Tibial nerve (tissue), 4 donors: ENCODE measurements around the gene VWC2. TPM values are rescaled to one million over a fixed set of nuclear protein-coding genes. Genes with fewer than 3 reads are reported as not detected.

ENCODE experiments used
- DNase-seq, 2 donors: peaks; one replicate each; pipeline ENCODE4 v3.0.0-alpha.2; 2019; ENCODE audit warnings: low spot score in 2 of 2
- H3K27ac ChIP-seq, 4 donors: fragments of 200-600 bp; sonication (generic) in 3 of 4; one replicate each; pipeline ENCODE4 v1.5.1; 2017 to 2019; ENCODE audit warnings: mild to moderate bottlenecking in 1 of 4
- H3K27me3 ChIP-seq, 2 donors: fragments of 200-600 bp; sonication (generic) in 1 of 2; one replicate each; pipeline versions ENCODE4 v1.5.1 to v1.6.0; 2017 to 2019
- H3K36me3 ChIP-seq, 3 donors: fragments of 200-600 bp; sonication (generic); one replicate each; pipeline ENCODE4 v1.5.1; 2018 to 2019
- H3K4me1 ChIP-seq, 4 donors: fragments of 200-600 bp; sonication (generic) in 3 of 4; one replicate each; pipeline ENCODE4 v1.5.1; 2017 to 2019
- H3K4me3 ChIP-seq, 4 donors: fragments of 200-600 bp; sonication (generic) in 3 of 4; one replicate each; pipeline ENCODE4 v1.5.1; 2017 to 2019; ENCODE audit warnings: mild to moderate bottlenecking in 1 of 4, moderate library complexity in 1 of 4
- H3K9me3 ChIP-seq, 4 donors: fragments of 200-600 bp; sonication (generic) in 3 of 4; one replicate each; pipeline ENCODE4 v1.5.1; 2017 to 2019
- EP300 ChIP-seq, 2 donors: sonication (generic); formaldehyde crosslinking; IDR thresholded peaks; one replicate each; pipeline ENCODE4 v1.6.1; 2017; ENCODE audit warnings: antibody characterized with exemption in 2 of 2, mild to moderate bottlenecking in 1 of 2
- POLR2A ChIP-seq, 2 donors: fragments of 450-650 bp; IDR thresholded peaks; one replicate each; pipeline ENCODE4 v1.6.1; 2017; ENCODE audit warnings: antibody characterized with exemption in 2 of 2, mild to moderate bottlenecking in 2 of 2, moderate library complexity in 2 of 2
- WGBS, 2 donors: methylation state at CpG; one replicate each; pipeline ENCODE4 v1.1.5; 2018; 5-methylcytosine and 5-hydroxymethylcytosine counted together
- total RNA-seq, 4 donors: library from RNA; depleted of rRNA; stranded (reverse); fragments of >200 nt; gene quantifications; one replicate each; pipeline ENCODE4 v1.1.0, GENCODE V29; 2016
- TF ChIP-seq, protein P1 (sequence below), 5 experiments: fragments of 200-600 bp in 3 of 5; fragments of 450-650 bp in 2 of 5; sonication (generic) in 3 of 5; IDR thresholded peaks; one replicate each; pipeline ENCODE4 v1.5.1; 2016 to 2019; ENCODE audit warnings: antibody characterized with exemption in 5 of 5, mild to moderate bottlenecking in 3 of 5, moderate library complexity in 2 of 5

The VWC2 gene
- total RNA-seq, 4 donors from 2014 or later: under 0.01 to 0.20 (median under 0.01) TPM

DNA sequence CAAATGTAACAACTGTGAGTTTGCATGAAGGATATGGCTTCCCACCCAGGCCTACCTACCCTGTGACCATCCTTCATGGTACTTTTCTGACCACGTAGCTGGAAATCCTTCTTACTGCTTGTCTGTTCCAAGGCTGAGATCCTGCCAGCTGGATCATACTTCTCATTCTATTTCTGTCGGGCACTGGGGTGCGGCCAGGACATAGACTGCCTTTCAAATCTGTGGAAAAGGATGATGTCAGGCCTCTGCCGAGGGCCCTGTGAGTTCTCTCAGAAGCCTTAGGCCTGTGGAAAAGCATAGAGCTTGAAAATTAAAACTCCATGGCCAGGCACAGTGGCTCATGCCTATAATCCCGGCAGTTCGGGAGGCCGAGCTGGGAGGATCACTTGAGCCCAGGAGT is 10.0 kb downstream of the VWC2 start:
- DNase-seq: no peak
- no peak overlapping the region for H3K4me3 ChIP-seq
- TF ChIP-seq, protein P1, sequence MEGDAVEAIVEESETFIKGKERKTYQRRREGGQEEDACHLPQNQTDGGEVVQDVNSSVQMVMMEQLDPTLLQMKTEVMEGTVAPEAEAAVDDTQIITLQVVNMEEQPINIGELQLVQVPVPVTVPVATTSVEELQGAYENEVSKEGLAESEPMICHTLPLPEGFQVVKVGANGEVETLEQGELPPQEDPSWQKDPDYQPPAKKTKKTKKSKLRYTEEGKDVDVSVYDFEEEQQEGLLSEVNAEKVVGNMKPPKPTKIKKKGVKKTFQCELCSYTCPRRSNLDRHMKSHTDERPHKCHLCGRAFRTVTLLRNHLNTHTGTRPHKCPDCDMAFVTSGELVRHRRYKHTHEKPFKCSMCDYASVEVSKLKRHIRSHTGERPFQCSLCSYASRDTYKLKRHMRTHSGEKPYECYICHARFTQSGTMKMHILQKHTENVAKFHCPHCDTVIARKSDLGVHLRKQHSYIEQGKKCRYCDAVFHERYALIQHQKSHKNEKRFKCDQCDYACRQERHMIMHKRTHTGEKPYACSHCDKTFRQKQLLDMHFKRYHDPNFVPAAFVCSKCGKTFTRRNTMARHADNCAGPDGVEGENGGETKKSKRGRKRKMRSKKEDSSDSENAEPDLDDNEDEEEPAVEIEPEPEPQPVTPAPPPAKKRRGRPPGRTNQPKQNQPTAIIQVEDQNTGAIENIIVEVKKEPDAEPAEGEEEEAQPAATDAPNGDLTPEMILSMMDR (IDR thresholded peaks at IDR 0.05): no peak
- no peak for TF ChIP-seq EP300 (IDR thresholded peaks at IDR 0.05)
- TF ChIP-seq POLR2A (IDR thresholded peaks at IDR 0.05): no peak
- 55 to 61% methylated on average over 7 of the region's 7 CpGs for WGBS, 2 donors
- H3K9me3 ChIP-seq: no peaks in the 10 kb centered on the region
- H3K27ac ChIP-seq: no peak overlapping the region
- H3K4me1 ChIP-seq: no peaks in the 10 kb centered on the region
- no peaks in the 10 kb centered on the region for H3K36me3 ChIP-seq
- H3K27me3 ChIP-seq: no peaks in the 10 kb centered on the region

DNA sequence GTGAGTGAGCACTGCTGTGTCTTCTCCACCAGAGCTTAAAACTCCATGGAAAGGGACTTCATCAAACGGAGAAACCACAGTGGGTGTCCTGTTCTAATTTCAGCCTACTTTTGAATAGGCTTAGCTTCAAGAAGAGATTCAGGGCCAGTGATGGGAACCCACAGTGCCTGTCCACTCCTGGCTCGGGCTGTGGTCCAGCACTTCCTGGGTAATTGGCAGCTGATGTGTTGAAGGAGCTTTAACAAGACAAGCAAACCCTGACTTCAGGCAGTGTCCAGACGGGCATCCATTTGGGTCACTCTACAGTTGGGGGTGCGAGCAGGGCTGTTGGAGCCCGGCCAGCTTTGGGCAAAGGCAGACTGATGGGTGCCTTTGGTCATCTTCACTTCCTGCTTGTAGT is 14.5 kb downstream of the VWC2 start:
- Histone ChIP-seq H3K27ac (no peak overlapping the region), H3K9me3 (no peaks in the 10 kb centered on the region), H3K4me3 (no peak overlapping the region), H3K36me3 (no peaks in the 10 kb centered on the region), H3K27me3 (no peaks in the 10 kb centered on the region), H3K4me1 (no peaks in the 10 kb centered on the region)
- TF ChIP-seq POLR2A (IDR thresholded peaks at IDR 0.05): no peak
- TF ChIP-seq, protein P1 (IDR thresholded peaks at IDR 0.05): no peak
- DNase-seq: no peak
- WGBS, 2 donors: 75 to 82% methylated on average over 5 of the region's 5 CpGs

DNA sequence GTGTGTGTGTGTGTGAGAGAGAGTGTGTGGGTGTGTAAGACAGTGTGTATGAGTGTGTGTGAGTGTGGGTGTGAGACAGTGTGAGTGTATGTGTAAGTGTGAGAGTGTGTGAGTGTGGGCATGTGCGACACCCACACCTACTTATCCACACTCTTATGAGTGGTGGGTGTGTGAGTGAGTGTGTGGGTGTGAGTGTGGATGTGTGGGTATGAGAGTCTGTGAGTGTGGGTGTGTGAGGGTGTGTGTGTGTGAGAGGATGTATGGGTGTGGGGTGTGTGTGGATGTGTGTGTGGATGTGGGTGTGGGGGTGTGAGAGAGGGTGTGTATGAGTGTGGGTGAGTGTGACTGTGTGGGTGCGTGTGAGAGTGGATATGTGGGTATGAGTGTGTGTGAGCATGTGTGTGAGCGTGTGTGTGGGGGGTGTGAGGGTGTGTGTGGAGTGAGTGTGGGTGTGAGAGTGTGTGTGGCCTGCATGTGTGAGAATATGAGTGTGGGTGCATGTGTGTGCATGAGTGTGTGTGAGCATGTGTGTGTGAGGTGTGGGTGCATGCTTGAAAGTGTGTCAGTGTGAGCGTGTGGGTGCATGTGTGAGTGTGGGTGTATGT is 15.1 kb downstream of the VWC2 start:
- WGBS, 2 donors: 93 to 94% methylated on average over 4 of the region's 4 CpGs
- Histone ChIP-seq H3K9me3 (no peaks in the 10 kb centered on the region), H3K27ac (no peak overlapping the region), H3K27me3 (no peaks in the 10 kb centered on the region), H3K4me1 (no peaks in the 10 kb centered on the region), H3K4me3 (no peak overlapping the region), H3K36me3 (no peaks in the 10 kb centered on the region)
- TF ChIP-seq POLR2A (IDR thresholded peaks at IDR 0.05): no peak
- TF ChIP-seq, protein P1 (IDR thresholded peaks at IDR 0.05): no peak
- no peak for TF ChIP-seq EP300 (IDR thresholded peaks at IDR 0.05)
- no peak for DNase-seq

DNA sequence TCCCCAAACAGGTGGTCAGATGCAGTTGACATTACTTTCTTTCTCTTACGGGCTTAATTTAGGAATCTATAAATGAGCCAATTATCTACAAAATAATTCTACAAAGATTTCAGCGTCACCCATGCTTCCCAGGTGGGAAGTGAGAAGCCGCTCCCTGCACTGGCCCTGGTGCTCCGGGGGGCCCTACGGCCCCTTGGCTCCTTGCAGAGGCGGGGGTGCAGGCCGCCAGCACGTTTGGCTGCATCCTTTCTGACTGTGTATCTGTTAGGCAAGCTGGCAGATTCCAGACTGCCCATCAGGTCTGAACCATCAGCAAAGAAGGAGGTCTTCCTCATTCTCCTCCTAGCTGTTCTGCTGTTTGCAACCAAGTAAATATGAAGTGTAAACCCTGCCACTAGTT is 16.3 kb downstream of the VWC2 start:
- TF ChIP-seq POLR2A (IDR thresholded peaks at IDR 0.05): no peak
- H3K27me3 ChIP-seq: no peaks in the 10 kb centered on the region
- H3K4me1 ChIP-seq: no peaks in the 10 kb centered on the region
- no peak overlapping the region for H3K27ac ChIP-seq
- WGBS, 2 donors: 78 to 86% methylated on average over 8 of the region's 8 CpGs
- no peaks in the 10 kb centered on the region for H3K9me3 ChIP-seq
- no peak overlapping the region for H3K4me3 ChIP-seq
- DNase-seq: no peak
- H3K36me3 ChIP-seq: no peaks in the 10 kb centered on the region

DNA sequence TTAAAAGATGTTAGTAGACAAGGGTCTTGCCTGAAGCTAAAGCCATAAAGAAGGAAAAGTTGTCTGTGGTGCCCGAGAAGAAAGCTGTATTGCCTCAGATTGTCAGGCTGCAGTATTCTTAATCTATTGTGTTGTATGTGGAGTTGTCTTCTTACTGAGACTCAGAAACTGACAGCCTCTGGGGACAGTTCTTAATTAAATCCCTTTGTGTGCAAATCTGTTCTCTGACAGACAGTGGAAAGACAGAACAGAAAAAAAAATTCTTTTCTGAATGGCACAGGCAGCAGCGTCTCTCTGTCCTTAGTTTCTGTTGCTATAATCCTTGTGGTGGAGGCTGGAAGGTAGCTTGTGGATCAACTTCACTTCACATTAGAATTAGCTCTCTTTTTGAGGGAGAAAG is 16.8 kb downstream of the VWC2 start:
- no peaks in the 10 kb centered on the region for H3K27me3 ChIP-seq
- TF ChIP-seq EP300 (IDR thresholded peaks at IDR 0.05): no peak
- no peak for TF ChIP-seq POLR2A (IDR thresholded peaks at IDR 0.05)
- TF ChIP-seq, protein P1 (IDR thresholded peaks at IDR 0.05): no peak
- no peak for DNase-seq
- H3K27ac ChIP-seq: no peak overlapping the region
- H3K9me3 ChIP-seq: no peaks in the 10 kb centered on the region
- H3K36me3 ChIP-seq: no peaks in the 10 kb centered on the region
- 47 to 71% methylated on average over 2 of the region's 2 CpGs for WGBS, 2 donors
- no peak overlapping the region for H3K4me3 ChIP-seq
- no peaks in the 10 kb centered on the region for H3K4me1 ChIP-seq
